Skin epidermis (tissue), 12 donors: ENCODE measurements around the gene CLSTN1.
"Not testable (repeated sequence)": the region's sequence is repeated elsewhere in the genome, so short reads cannot be mapped to it uniquely, and the experiment has no call there.

ENCODE experiments used
- H3K27ac ChIP-seq, 21 experiments: fragments of 200-600 bp; sonication (generic) in 11 of 21; one replicate each; pipeline ENCODE4 v1.5.0; 2020; ENCODE audit warnings: mild to moderate bottlenecking in 3 of 21, inconsistent platforms in 2 of 21, moderate library complexity in 2 of 21
- H3K4me3 ChIP-seq, 7 experiments: fragments of 200-600 bp; sonication (generic) in 2 of 7; one replicate each; pipeline ENCODE4 v1.5.0; 2020; ENCODE audit warnings: inconsistent platforms in 2 of 7, mild to moderate bottlenecking in 2 of 7, moderate library complexity in 1 of 7

CLSTN1 gene

GRCh38 chr1:9776685-9777084 lies 47.1 kb downstream of the CLSTN1 start:
- Histone ChIP-seq H3K27ac (no peak overlapping the region), H3K4me3 (no peak overlapping the region)

DNA sequence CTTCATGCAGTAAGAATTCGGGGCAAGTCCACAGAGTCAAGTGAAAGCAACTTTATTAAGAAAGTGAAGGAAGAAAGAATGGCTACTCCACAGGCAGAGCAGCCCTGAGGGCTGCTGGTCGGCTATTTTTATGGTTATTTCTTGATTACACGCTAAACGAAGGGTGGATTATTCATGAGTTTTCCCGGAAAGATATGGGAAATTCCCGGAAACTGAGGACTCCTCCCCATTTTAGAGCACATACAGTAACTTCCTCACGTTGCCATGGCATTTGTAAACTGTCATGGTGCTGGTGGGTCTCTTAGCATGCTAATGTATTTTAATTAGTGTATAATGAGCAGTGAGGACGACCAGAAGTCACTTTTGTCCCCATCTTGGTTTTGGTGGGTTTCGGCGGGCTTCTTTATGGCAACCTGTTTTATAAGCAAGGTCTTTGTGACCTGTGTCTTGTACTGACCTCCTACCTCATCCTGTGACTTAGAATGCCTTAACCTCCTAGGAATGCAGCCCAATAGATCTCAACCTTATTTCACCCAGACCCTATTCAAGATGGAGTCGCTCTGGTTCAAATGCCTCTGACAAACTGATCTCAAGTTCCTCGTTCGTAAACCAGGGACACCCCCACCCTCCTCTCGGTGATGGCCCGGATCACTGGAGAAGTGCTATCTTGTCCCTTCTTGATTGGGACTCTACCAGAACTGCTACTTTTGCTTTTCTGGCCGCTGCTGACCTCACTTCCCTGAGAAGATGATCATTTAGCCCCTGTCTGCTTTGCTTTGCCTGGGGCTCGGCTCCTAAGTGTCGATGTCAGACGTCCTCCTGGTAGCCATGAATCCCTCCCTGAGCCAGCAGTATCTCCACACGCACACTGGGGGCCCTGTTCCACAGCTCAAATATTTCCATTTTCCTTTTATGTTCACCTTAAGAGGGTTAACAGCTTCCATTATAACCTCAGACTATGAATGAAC lies 48.8 kb downstream of the CLSTN1 start:
- H3K27ac ChIP-seq, result no peak overlapping the region

GRCh38 chr1:9770298-9770697 lies 53.5 kb downstream of the CLSTN1 start:
- Histone ChIP-seq H3K4me3 (no peak overlapping the region), H3K27ac (no peak overlapping the region)

More for the DNA sequence above, 48.8 kb downstream of the CLSTN1 start:
- no peak overlapping the region for H3K4me3 ChIP-seq

DNA sequence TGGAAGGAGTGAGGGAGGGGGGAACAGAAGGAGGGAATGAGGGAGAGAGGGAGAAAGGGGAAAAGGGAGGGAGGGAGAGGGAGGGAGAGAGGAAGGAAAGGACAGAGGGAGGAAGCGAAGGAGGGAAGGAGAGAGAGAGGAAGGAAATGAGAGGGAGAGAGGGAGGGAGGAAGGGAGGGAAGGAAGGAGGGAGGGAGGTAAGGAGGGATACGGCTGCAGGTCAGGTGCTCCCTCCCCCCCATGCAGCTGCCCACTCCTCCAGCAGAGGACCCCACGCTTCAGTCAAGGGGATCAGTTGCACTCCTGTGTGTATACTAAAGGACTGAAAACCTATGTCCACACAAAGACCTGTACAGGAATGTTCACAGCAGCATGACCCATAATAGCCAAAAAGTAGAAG lies 54.8 kb downstream of the CLSTN1 start:
- Histone ChIP-seq H3K4me3 (no peak overlapping the region), H3K27ac (no peak overlapping the region)

DNA sequence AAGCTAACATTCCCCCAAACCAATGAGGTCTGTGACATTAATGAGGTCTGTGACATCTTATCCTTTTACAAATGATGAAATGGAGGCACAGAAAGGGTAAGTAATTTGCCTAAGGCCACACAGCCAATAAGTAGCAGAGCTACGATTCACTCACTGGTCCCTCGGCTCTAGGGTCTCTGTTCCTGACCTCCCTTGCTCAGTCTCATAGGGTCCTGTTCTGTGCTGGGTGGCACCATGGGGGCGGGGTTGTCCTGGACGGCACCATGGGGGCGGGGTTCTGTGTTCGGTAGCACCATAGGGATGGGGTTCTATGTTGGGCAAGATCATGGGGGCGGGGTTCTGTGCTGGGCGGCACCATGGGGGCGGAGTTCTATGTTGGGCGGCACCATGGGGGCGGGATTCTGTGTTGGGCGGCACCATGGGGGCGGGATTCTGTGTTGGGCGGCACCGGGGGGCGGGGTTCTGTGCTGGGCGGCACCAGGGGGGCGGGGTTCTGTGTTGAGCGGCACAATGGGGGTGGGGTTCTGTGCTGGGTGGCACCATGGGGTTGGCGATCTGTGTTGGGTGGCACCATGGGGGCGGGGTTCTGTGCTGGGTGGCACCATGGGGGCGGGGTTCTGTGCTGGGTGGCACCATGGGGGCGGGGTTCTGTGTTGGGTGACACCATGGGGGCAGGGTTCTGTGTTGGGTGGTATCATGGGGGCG lies 55.6 kb downstream of the CLSTN1 start:
- Histone ChIP-seq H3K27ac (no peak overlapping the region), H3K4me3 (no peak overlapping the region)

GRCh38 chr1:9766759-9767442 lies 56.9 kb downstream of the CLSTN1 start:
- Histone ChIP-seq H3K27ac (peak overlapping the region in 15 of 21 experiments; percentile 1 to 82 (median 54)), H3K4me3 (no peak overlapping the region)

- Histone ChIP-seq H3K4me3 (no peak overlapping the region), H3K27ac (no peak overlapping the region)
These were observed 59.2 kb downstream of the CLSTN1 start for GRCh38 chr1:9764550-9764949.

- Histone ChIP-seq H3K27ac (no peak overlapping the region), H3K4me3 (no peak overlapping the region)
These were observed 59.9 kb downstream of the CLSTN1 start for GRCh38 chr1:9763914-9764313.

GRCh38 chr1:9762446-9762845 lies 61.3 kb downstream of the CLSTN1 start:
- not testable (repeated sequence) for H3K27ac ChIP-seq, H3K4me3 ChIP-seq

- no peak overlapping the region for H3K4me3 ChIP-seq
- no peak overlapping the region for H3K27ac ChIP-seq
These were observed 61.9 kb downstream of the CLSTN1 start for GRCh38 chr1:9761855-9762254.

- Histone ChIP-seq H3K27ac (no peak overlapping the region), H3K4me3 (no peak overlapping the region)
These were observed 62.9 kb downstream of the CLSTN1 start for GRCh38 chr1:9760824-9761223.

GRCh38 chr1:9759939-9760338 lies 63.8 kb downstream of the CLSTN1 start:
- Histone ChIP-seq H3K27ac (no peak overlapping the region), H3K4me3 (no peak overlapping the region)

- Histone ChIP-seq H3K4me3 (no peak overlapping the region), H3K27ac (peak overlapping the region in 7 of 21 experiments; percentile 6 to 58 (median 22))
These were observed 65.1 kb downstream of the CLSTN1 start for GRCh38 chr1:9758559-9759121.

DNA sequence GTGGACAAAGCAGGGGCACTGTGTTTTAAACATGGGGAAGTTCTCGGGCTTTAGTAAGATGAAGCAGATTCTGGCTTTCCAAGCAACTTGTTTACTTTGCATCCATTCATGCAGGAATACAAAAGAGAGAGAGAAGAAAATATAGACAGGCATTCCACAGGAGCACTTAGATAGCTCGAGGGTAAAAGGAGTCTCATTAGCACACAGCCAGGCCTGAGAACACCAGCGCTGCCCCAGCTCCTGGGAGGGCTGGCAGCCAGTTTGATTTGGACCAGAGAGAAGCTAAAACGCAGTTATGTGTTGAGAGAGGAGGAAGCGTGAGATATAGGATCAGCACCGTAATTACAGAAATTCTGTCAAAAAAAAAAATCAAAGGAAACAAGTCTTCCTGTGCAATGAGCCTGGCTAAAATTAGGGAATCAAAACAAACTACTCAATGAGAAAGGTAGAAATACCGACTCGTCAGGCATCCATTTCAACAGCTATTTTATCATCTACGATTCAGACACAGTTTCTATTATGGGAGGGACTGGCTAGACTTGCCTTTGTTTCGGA lies 68.2 kb downstream of the CLSTN1 start:
- H3K27ac ChIP-seq, result no peak overlapping the region
- H3K4me3 ChIP-seq, result no peak overlapping the region

GRCh38 chr1:9753121-9753531 lies 70.6 kb downstream of the CLSTN1 start:
- H3K27ac ChIP-seq, result no peak overlapping the region

DNA sequence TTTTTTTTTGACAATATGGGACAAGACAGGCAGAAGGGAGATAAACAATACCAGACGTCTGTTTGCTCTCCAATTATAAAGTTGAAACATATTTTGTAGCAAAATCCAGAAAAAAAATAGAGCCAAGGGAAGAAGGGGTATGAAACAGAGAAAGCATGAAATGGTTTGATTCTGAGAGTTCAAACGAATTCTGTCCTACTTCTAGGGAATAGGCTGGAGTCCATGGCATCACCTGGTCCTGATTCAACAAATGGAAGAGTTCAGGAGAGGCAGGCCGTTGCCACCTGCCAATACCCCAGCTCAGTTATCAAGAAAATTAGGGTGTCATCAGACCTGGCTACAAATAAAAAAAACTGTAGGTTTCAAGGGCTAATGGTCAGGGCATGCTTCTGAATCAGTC lies 71.8 kb downstream of the CLSTN1 start:
- Histone ChIP-seq H3K4me3 (no peak overlapping the region), H3K27ac (no peak overlapping the region)

More at GRCh38 chr1:9753121-9753531, 70.6 kb downstream of the CLSTN1 start:
- H3K4me3 ChIP-seq, result no peak overlapping the region

- Histone ChIP-seq H3K27ac (no peak overlapping the region), H3K4me3 (no peak overlapping the region)
These were observed 74.4 kb downstream of the CLSTN1 start for GRCh38 chr1:9749361-9749760.

GRCh38 chr1:9748391-9748790 lies 75.4 kb downstream of the CLSTN1 start:
- not testable (repeated sequence) for H3K27ac ChIP-seq, H3K4me3 ChIP-seq

- H3K4me3 ChIP-seq, result no peak overlapping the region
- H3K27ac ChIP-seq, result no peak overlapping the region
These were observed 77.1 kb downstream of the CLSTN1 start for GRCh38 chr1:9746651-9747050.

DNA sequence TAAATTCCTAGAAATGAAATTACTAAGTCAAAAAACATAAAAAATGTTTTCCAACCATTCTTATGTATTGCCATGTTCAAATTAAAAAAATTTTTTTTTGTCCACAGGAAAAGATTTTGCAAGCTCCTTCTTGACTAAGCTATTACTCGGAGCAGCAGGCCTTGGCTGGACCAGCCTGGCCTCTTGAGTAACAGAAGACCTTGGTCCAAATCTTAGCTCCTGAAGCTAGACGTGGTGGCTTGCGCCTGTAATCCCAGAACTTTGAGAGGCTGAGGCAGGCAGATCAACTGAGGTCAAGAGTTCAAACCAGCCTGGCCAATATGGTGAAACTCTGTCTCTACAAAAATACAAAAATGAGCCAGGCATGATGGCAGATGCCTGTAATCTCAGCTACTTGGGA lies 77.6 kb downstream of the CLSTN1 start:
- H3K27ac ChIP-seq, result no peak overlapping the region
- H3K4me3 ChIP-seq, result no peak overlapping the region
